Suprapubic skin (tissue), 4 donors: ENCODE results near the gene SLC37A3. TPM values are rescaled to one million over a fixed set of nuclear protein-coding genes. Genes with fewer than 3 reads are reported as not detected.
"Not testable (repeated sequence)": the region's sequence is repeated elsewhere in the genome, so short reads cannot be mapped to it uniquely, and the experiment has no call there.

Experiments
- DNase-seq, 2 donors: peaks; one replicate each; pipeline ENCODE4 v3.0.0-alpha.2; 2019; ENCODE audit warnings: low spot score in 2 of 2
- H3K27ac ChIP-seq: fragments of 200-600 bp; sonication (generic); one replicate; pipeline ENCODE4 v1.5.1; 2019
- H3K27me3 ChIP-seq: fragments of 200-600 bp; sonication (generic); one replicate; pipeline ENCODE4 v1.5.1; 2019
- H3K36me3 ChIP-seq: fragments of 200-600 bp; sonication (generic); one replicate; pipeline ENCODE4 v1.5.1; 2019
- H3K4me1 ChIP-seq: fragments of 200-600 bp; sonication (generic); one replicate; pipeline ENCODE4 v1.5.1; 2019
- H3K4me3 ChIP-seq: fragments of 200-600 bp; sonication (generic); one replicate; pipeline ENCODE4 v1.5.1; 2019; ENCODE audit warnings: mild to moderate bottlenecking
- H3K9me3 ChIP-seq: fragments of 200-600 bp; sonication (generic); one replicate; pipeline ENCODE4 v1.5.1; 2019
- EP300 ChIP-seq: sonication (generic); formaldehyde crosslinking; IDR thresholded peaks from one replicate; pipeline ENCODE4 v1.6.1; 2017; ENCODE audit warnings: antibody characterized with exemption
- POLR2A ChIP-seq, 2 donors: fragments of 450-650 bp; IDR thresholded peaks; one replicate each; pipeline ENCODE4 v1.6.1; 2017; ENCODE audit warnings: antibody characterized with exemption in 2 of 2, mild to moderate bottlenecking in 2 of 2, moderate library complexity in 2 of 2
- POLR2AphosphoS5 ChIP-seq, 3 donors: sonication (generic); formaldehyde crosslinking; IDR thresholded peaks; one replicate each; pipeline ENCODE4 v1.6.1; 2017; ENCODE audit warnings: antibody characterized with exemption in 3 of 3
- WGBS: methylation state at CpG from one replicate; pipeline ENCODE4 v1.1.5; 2018; 5-methylcytosine and 5-hydroxymethylcytosine counted together
- total RNA-seq, 4 donors: library from RNA; depleted of rRNA; stranded (reverse); fragments of >200 nt; gene quantifications; one replicate each; pipeline ENCODE4 v1.1.0, GENCODE V29; 2016
- TF ChIP-seq, protein P1 (sequence below), 2 donors: fragments of 200-600 bp in 1 of 2; fragments of 450-650 bp in 1 of 2; sonication (generic) in 1 of 2; IDR thresholded peaks; one replicate each; pipeline ENCODE4 v1.5.1; 2016 to 2019; ENCODE audit warnings: antibody characterized with exemption in 2 of 2, mild to moderate bottlenecking in 1 of 2, moderate library complexity in 1 of 2

SLC37A3 gene
- total RNA-seq, 4 donors from 2014 or later = 27.3 to 61.4 (median 39.2) TPM

DNA sequence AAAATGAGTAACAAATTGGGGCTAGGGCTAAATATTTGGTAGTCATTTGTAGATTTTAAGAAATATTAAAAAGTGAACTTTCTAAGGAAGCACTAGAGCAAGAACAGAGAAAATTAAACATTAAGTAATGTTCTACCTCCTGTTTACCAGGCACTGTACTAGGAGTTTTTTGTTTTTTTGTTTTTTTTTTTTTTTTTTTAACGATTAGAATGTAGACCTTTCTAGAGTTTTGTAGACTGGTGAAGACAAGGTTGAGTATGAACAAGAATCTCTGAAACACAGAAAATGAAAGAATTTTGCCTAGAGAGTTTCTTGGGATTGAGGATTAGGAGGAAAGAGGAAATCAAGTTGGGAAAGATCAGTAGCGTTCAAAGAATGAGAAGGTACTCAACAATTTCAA is 73.6 kb downstream of the SLC37A3 start:
- 90% methylated on average over 2 of the region's 2 CpGs for WGBS

DNA sequence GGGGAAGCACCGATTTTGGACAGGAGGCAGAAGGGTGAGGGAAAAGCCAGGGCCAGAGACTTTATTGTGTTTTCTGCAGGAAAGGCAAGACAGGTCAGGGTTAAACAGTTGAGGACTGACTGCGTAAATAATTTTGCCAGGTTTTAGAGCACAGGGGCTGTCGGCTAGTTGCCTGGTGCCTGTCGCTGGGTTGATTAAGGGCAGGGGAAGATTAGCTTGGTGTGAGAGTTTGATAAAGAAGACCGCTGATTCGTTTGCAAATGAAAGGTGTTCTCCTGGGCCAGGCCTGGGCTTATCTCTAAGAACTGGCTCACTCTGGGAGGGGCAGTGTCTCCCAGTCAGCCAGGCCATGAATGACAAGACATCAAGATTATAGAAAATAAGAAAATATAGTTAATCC is 75.6 kb downstream of the SLC37A3 start:
- 77% methylated on average over 6 of the region's 6 CpGs for WGBS

More for the DNA sequence above, 73.6 kb downstream of the SLC37A3 start:
- Histone ChIP-seq H3K27me3 (no peaks in the 10 kb centered on the region), H3K36me3 (no peaks in the 10 kb centered on the region), H3K4me3 (no peak overlapping the region), H3K4me1 (peaks cover 9% of the 10 kb centered on the region), H3K9me3 (no peaks in the 10 kb centered on the region), H3K27ac (no peak overlapping the region)
- DNase-seq = no peak
- no peak for TF ChIP-seq POLR2AphosphoS5 (IDR thresholded peaks at IDR 0.05)
- TF ChIP-seq, protein P1, sequence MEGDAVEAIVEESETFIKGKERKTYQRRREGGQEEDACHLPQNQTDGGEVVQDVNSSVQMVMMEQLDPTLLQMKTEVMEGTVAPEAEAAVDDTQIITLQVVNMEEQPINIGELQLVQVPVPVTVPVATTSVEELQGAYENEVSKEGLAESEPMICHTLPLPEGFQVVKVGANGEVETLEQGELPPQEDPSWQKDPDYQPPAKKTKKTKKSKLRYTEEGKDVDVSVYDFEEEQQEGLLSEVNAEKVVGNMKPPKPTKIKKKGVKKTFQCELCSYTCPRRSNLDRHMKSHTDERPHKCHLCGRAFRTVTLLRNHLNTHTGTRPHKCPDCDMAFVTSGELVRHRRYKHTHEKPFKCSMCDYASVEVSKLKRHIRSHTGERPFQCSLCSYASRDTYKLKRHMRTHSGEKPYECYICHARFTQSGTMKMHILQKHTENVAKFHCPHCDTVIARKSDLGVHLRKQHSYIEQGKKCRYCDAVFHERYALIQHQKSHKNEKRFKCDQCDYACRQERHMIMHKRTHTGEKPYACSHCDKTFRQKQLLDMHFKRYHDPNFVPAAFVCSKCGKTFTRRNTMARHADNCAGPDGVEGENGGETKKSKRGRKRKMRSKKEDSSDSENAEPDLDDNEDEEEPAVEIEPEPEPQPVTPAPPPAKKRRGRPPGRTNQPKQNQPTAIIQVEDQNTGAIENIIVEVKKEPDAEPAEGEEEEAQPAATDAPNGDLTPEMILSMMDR (IDR thresholded peaks at IDR 0.05) = no peak
- no peak for TF ChIP-seq POLR2A (IDR thresholded peaks at IDR 0.05)
- no peak for TF ChIP-seq EP300

DNA sequence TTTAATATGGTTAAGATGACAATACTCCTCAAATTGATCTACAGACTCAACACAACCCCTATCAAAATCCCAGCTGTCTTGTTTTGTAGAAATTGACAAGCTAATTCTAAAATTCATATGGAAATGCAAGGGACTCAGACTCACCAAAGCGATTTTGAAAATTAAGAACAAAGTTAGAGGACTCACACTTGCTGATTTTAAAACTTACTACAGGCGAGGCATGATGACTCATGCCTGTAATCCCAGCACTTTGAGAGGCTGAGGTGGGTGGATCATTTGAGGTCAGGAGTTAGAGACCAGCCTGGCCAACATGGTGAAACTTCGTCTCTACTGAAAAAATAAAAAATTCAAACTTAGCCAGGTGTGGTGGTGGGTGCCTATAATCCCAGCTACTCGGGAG is 78.3 kb downstream of the SLC37A3 start:
- not testable (repeated sequence) for H3K27ac ChIP-seq
- whole genome bisulfite sequencing = 82% methylated on average over 4 of the region's 4 CpGs
- H3K4me1 ChIP-seq = peaks cover 23% of the 10 kb centered on the region

More for the DNA sequence above, 75.6 kb downstream of the SLC37A3 start:
- Histone ChIP-seq H3K4me3 (no peak overlapping the region), H3K9me3 (no peaks in the 10 kb centered on the region), H3K27ac (no peak overlapping the region), H3K27me3 (no peaks in the 10 kb centered on the region), H3K36me3 (no peaks in the 10 kb centered on the region), H3K4me1 (peaks cover 9% of the 10 kb centered on the region)
- DNase-seq = no peak
- TF ChIP-seq, protein P1 (IDR thresholded peaks at IDR 0.05) = no peak
- TF ChIP-seq POLR2A (IDR thresholded peaks at IDR 0.05) (no peak), EP300 (no peak), POLR2AphosphoS5 (IDR thresholded peaks at IDR 0.05) (no peak)

DNA sequence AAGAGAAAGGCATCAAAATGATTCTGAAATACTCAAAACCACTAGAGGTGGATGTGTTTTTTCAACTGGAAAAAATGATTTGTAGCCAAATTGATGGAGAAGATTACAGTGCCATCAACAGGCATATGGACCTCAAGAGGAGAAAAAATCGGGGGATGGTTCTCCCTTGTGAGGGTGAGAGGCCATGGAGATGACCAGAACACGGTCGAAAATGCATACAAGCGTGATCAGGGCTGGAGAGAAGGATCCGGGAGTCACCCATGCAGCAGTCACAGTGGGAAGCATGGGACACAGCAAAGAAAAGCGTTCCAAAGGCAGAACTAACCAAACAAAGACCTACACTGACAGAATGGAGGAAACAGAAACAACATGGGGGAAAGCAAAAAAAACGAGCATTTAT is 80.3 kb downstream of the SLC37A3 start:
- no peak for DNase-seq
- Histone ChIP-seq H3K27me3 (no peaks in the 10 kb centered on the region), H3K4me3 (no peak overlapping the region), H3K4me1 (peaks cover 36% of the 10 kb centered on the region), H3K36me3 (no peaks in the 10 kb centered on the region), H3K27ac (no peak overlapping the region), H3K9me3 (no peaks in the 10 kb centered on the region)
- TF ChIP-seq POLR2A (IDR thresholded peaks at IDR 0.05) (no peak), POLR2AphosphoS5 (IDR thresholded peaks at IDR 0.05) (no peak)
- 90% methylated on average over 7 of the region's 7 CpGs for WGBS

More for the DNA sequence above, 78.3 kb downstream of the SLC37A3 start:
- not testable (repeated sequence) for DNase-seq, H3K27me3 ChIP-seq, H3K36me3 ChIP-seq, H3K4me3 ChIP-seq, H3K9me3 ChIP-seq

DNA sequence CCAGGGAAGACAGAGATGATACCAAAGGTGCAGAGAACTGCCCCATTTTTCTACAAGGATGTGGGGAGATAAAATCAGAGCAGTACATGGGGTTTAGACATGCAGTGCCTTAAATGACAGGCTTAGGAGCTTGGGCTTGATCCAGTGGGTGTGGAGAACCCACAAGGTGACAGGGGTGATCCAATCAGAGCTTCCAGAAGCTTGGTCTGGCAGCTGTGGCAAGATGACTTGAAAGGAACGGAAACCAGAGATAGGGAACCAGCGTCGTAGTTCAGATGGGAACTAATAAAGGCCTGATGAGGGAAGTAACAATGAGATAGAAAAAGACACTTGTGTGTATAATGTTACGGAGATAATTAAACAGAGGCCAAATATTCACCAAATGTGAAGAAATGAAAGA is 80.7 kb downstream of the SLC37A3 start:
- H3K27ac ChIP-seq = no peak overlapping the region
- TF ChIP-seq EP300 (no peak), POLR2A (IDR thresholded peaks at IDR 0.05) (no peak), POLR2AphosphoS5 (IDR thresholded peaks at IDR 0.05) (no peak)
- TF ChIP-seq, protein P1 (IDR thresholded peaks at IDR 0.05) = no peak

DNA sequence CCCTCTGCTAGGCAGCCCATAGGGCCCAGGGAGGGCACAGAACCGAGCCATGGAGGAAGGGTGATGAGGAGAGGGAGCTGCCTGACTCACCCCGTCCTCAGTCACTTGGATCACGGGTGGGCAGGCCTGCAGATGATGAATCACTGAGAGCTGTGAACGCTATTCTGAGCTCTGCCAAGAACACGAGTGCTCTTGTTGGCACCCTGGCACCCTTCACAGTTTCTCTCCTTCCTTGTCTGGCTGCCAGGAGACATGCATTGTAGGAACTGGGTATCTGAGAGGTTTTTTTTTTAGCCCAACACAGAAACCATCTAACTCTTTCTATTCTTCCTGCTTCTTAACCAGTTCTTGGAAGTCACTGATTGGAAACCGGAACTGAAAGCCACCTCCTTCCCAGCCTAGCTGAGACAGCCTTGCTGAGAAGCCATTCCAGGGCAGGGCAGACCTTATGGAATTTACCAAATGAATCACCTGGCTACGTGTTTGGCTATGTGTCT is 82.1 kb downstream of the SLC37A3 start:
- 2% methylated on average over 6 of the region's 7 CpGs for WGBS
- no peaks in the 10 kb centered on the region for H3K9me3 ChIP-seq
- H3K36me3 ChIP-seq = no peaks in the 10 kb centered on the region
- H3K27me3 ChIP-seq = no peaks in the 10 kb centered on the region
- TF ChIP-seq, protein P1 (IDR thresholded peaks at IDR 0.05) = no peak
- H3K27ac ChIP-seq = peak overlapping the region; percentile 88
- peak; percentile 87 to 88 for DNase-seq
- peak overlapping the region; percentile 33 for H3K4me3 ChIP-seq
- H3K4me1 ChIP-seq = peaks cover 36% of the 10 kb centered on the region

More for the DNA sequence above, 80.7 kb downstream of the SLC37A3 start:
- Histone ChIP-seq H3K27me3 (no peaks in the 10 kb centered on the region), H3K4me3 (no peak overlapping the region), H3K36me3 (no peaks in the 10 kb centered on the region), H3K4me1 (peaks cover 36% of the 10 kb centered on the region), H3K9me3 (no peaks in the 10 kb centered on the region)
- no peak for DNase-seq
- WGBS = 71% methylated on average over 4 of the region's 4 CpGs
